ENCODE results near the gene CLIC5.
A peak's percentile ranks its signal among the peaks of the same experiment; 100 is the strongest.

CLIC5 gene

GRCh38 chr6:45892196-45892595, 123.5 kb downstream of the CLIC5 start:
- DNase-seq (ENCODE audit: low spot score): no peak

GRCh38 chr6:45886776-45887175, 128.9 kb downstream of the CLIC5 start:
- no peak for DNase-seq (ENCODE audit: low spot score)

- no peak for DNase-seq (ENCODE audit: low spot score)
Observed at GRCh38 chr6:45884336-45884735, 131.3 kb downstream of the CLIC5 start.

- DNase-seq (ENCODE audit: low spot score): no peak
Observed at GRCh38 chr6:45882671-45883070, 133.0 kb downstream of the CLIC5 start.

GRCh38 chr6:45881705-45882467, 133.8 kb downstream of the CLIC5 start:
- no peak for DNase-seq (ENCODE audit: low spot score)

GRCh38 chr6:45880676-45881075, 135.0 kb downstream of the CLIC5 start:
- DNase-seq (ENCODE audit: low spot score): no peak

- DNase-seq (ENCODE audit: low spot score): no peak
Observed at GRCh38 chr6:45880159-45880558, 135.5 kb downstream of the CLIC5 start.

- DNase-seq (ENCODE audit: low spot score): no peak
Observed at GRCh38 chr6:45877970-45878590, 137.6 kb downstream of the CLIC5 start.

- DNase-seq (ENCODE audit: low spot score): no peak
Observed at GRCh38 chr6:45872827-45873365, 142.8 kb downstream of the CLIC5 start.

- no peak for DNase-seq (ENCODE audit: low spot score)
Observed at GRCh38 chr6:45870531-45870930, 145.1 kb downstream of the CLIC5 start.

GRCh38 chr6:45864651-45865050, 151.0 kb downstream of the CLIC5 start:
- no peak for DNase-seq (ENCODE audit: low spot score)

GRCh38 chr6:45858691-45859090, 157.0 kb downstream of the CLIC5 start:
- DNase-seq (ENCODE audit: low spot score): no peak

- no peak for DNase-seq (ENCODE audit: low spot score)
Observed at GRCh38 chr6:45857827-45858226, 157.8 kb downstream of the CLIC5 start.

- DNase-seq (ENCODE audit: low spot score): no peak
Observed at GRCh38 chr6:45855642-45856394, 159.8 kb downstream of the CLIC5 start.

- DNase-seq (ENCODE audit: low spot score): peak; percentile 2
Observed at GRCh38 chr6:45854149-45854742, 161.4 kb downstream of the CLIC5 start.

GRCh38 chr6:45851034-45851400, 164.6 kb downstream of the CLIC5 start:
- DNase-seq (ENCODE audit: low spot score): no peak

- no peak for DNase-seq (ENCODE audit: low spot score)
Observed at GRCh38 chr6:45850378-45851033, 165.2 kb downstream of the CLIC5 start.

- DNase-seq (ENCODE audit: low spot score): no peak
Observed at GRCh38 chr6:45845567-45845966, 170.1 kb downstream of the CLIC5 start.

GRCh38 chr6:45844986-45845385, 170.7 kb downstream of the CLIC5 start:
- no peak for DNase-seq (ENCODE audit: low spot score)

- DNase-seq (ENCODE audit: low spot score): no peak
Observed at GRCh38 chr6:45843848-45844521, 171.7 kb downstream of the CLIC5 start.

- no peak for DNase-seq (ENCODE audit: low spot score)
Observed at GRCh38 chr6:45841062-45841461, 174.6 kb downstream of the CLIC5 start.

Data from pons (tissue), 1 donor.